ENCODE results near the gene RIOK3. TPM values are rescaled to one million over a fixed set of nuclear protein-coding genes. Genes with fewer than 3 reads are reported as not detected.

Gene RIOK3
- total RNA-seq, 1 experiment from 2014 or later, result 42.5 TPM

DNA sequence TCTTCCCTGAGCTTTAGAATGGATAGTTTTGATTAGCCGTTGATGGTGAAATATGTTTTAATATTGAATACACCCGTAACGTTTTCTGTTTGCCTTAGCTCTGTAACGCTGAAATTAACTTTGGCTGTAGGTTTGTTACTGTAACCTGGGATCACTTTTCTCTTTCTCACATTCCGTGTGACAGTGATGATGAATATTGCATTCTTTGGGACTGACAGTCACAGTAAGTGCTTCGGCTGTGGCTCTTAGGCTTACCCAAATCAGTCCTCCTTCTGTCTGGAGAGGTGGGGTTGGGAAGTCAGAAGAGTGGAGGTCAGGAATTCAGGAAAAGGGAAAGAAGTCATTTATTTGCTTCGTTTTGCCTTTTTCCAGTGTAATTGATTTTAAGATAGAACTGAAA is 68.2 kb downstream of the RIOK3 start (continued):
- TF ChIP-seq, protein P1, sequence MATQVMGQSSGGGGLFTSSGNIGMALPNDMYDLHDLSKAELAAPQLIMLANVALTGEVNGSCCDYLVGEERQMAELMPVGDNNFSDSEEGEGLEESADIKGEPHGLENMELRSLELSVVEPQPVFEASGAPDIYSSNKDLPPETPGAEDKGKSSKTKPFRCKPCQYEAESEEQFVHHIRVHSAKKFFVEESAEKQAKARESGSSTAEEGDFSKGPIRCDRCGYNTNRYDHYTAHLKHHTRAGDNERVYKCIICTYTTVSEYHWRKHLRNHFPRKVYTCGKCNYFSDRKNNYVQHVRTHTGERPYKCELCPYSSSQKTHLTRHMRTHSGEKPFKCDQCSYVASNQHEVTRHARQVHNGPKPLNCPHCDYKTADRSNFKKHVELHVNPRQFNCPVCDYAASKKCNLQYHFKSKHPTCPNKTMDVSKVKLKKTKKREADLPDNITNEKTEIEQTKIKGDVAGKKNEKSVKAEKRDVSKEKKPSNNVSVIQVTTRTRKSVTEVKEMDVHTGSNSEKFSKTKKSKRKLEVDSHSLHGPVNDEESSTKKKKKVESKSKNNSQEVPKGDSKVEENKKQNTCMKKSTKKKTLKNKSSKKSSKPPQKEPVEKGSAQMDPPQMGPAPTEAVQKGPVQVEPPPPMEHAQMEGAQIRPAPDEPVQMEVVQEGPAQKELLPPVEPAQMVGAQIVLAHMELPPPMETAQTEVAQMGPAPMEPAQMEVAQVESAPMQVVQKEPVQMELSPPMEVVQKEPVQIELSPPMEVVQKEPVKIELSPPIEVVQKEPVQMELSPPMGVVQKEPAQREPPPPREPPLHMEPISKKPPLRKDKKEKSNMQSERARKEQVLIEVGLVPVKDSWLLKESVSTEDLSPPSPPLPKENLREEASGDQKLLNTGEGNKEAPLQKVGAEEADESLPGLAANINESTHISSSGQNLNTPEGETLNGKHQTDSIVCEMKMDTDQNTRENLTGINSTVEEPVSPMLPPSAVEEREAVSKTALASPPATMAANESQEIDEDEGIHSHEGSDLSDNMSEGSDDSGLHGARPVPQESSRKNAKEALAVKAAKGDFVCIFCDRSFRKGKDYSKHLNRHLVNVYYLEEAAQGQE (IDR thresholded peaks at IDR 0.05; ENCODE audit: low read depth), result no peak

DNA sequence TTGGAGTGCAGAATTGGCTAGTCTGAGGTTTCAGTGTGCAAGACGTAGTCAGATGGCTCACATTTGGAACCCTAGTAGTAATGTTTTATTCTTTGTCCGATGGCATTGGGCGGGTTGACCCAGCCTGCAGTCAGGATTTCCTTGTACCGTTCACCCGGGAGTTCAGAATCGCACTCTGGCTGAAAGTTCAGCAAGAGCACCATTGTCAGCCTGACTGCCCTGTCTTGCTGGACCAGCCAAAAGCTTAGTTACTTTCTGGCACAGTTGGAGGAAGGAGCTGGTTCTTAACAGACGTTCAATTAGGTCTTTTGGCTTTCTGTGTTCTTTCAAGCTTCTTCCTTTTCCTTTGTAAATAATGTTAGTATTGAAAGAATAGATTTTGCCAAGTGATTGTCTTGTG is 68.8 kb downstream of the RIOK3 start:
- peaks cover 43 to 44% of the 10 kb centered on the region in 2 experiments for H3K36me3 ChIP-seq (ENCODE audit: control insufficient read depth in 1 of 2, insufficient read depth in 2 of 2, low read length in 2 of 2)

More for the DNA sequence above, 68.8 kb downstream of the RIOK3 start:
- ChIA-PET POLR2A (no interaction called here), CTCF (no interaction called here), RAD21 (ENCODE audit: low non-redundant PET in 1 of 2, low total read pairs in 2 of 2, uncharacterized antibody in 2 of 2, unreplicated experiment in 2 of 2) (no interaction called here)
- ATAC-seq (no peak), DNase-seq (ENCODE audit: low read depth, low spot score) (no peak)
- H3K9me2 ChIP-seq (ENCODE audit: insufficient read depth), result no peaks in the 10 kb centered on the region
- H3K4me3 ChIP-seq (replicated peaks in 1 of 2; ENCODE audit: low read depth in 1 of 2, low read length in 2 of 2), result no peak overlapping the region
- BruUV-seq (replicated peaks), result no TSS peak
- no peaks in the 10 kb centered on the region for H3K4me1 ChIP-seq (ENCODE audit: control insufficient read depth in 1 of 2, insufficient read depth in 2 of 2, low read length in 2 of 2)
- H3K4me2 ChIP-seq (ENCODE audit: low read length), result no peak overlapping the region
- H3K9me3 ChIP-seq (ENCODE audit: control insufficient read depth in 1 of 2, insufficient read depth in 1 of 2, low read depth in 1 of 2, low read length in 2 of 2), result no peaks in the 10 kb centered on the region
- TF ChIP-seq POLR2A (IDR thresholded peaks at IDR 0.05; ENCODE audit: borderline replicate concordance, extremely low read depth, insufficient read depth, insufficient read length) (no peak), EZH2phosphoT487 (IDR thresholded peaks at IDR 0.05; ENCODE audit: borderline replicate concordance) (no peak), SIN3A (IDR thresholded peaks at IDR 0.05; ENCODE audit: low read depth) (no peak), JUND (IDR thresholded peaks at IDR 0.05) (no peak), EZH2 (IDR thresholded peaks at IDR 0.05) (no peak), YY1 (IDR thresholded peaks at IDR 0.05; ENCODE audit: extremely low read depth, insufficient replicate concordance, low read depth, low read length) (no peak)
- TF ChIP-seq, protein P1 (IDR thresholded peaks at IDR 0.05; ENCODE audit: low read depth), result no peak
- TF ChIP-seq, protein P2, sequence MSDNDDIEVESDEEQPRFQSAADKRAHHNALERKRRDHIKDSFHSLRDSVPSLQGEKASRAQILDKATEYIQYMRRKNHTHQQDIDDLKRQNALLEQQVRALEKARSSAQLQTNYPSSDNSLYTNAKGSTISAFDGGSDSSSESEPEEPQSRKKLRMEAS (IDR thresholded peaks at IDR 0.05), result no peak
- H2AFZ ChIP-seq (ENCODE audit: low read depth, low read length, poor library complexity, severe bottlenecking), result no peak overlapping the region
- no peak overlapping the region for H3K27ac ChIP-seq (ENCODE audit: low read depth, low read length)
- no peak overlapping the region for H3K9ac ChIP-seq (ENCODE audit: low read length)
- H4K20me1 ChIP-seq (ENCODE audit: insufficient read depth), result no peaks in the 10 kb centered on the region
- intact Hi-C loops (cut with micrococcal nuclease), result no loop called here
- no peaks in the 10 kb centered on the region for H3K79me2 ChIP-seq (ENCODE audit: insufficient read depth, low read length)
- no peaks in the 10 kb centered on the region for H3K27me3 ChIP-seq (ENCODE audit: insufficient read depth, low read length)

All from HCT116 (cell line).